GM23338 (cell line): Measurements from ENCODE around the gene BRICD5. TPM values are rescaled to one million over a fixed set of nuclear protein-coding genes. Genes with fewer than 3 reads are reported as not detected.

Experiments used
- ATAC-seq: fragments of 200-7000 bp; cut with Tn5 transposase; 3 replicates; pipeline ENCODE4 v1.9.1; 2020
- DNase-seq: peaks from one replicate; pipeline ENCODE4 v3.0.0-alpha.2; 2015; ENCODE audit warnings: low spot score
- H2AFZ ChIP-seq: fragments of 200-600 bp; sonication (generic); 2 replicates; pipeline ENCODE4 v1.8.0; 2016; ENCODE audit warnings: antibody characterized with exemption, mild to moderate bottlenecking, moderate library complexity
- H3F3A ChIP-seq: fragments of 200-600 bp; sonication (generic); replicated peaks from 2 replicates; pipeline ENCODE4 v1.8.0; 2017; ENCODE audit warnings: antibody characterized with exemption, mixed run types, low read depth
- H3K27ac ChIP-seq: fragments of 200-600 bp; sonication (generic); 2 replicates; pipeline ENCODE4 v1.6.1; 2016; ENCODE audit warnings: low read depth
- H3K27me3 ChIP-seq: fragments of 200-600 bp; sonication (generic); 2 replicates; pipeline ENCODE4 v1.8.0; 2016; ENCODE audit warnings: mild to moderate bottlenecking, mixed run types, moderate library complexity; ENCODE audit not compliant: insufficient read depth
- H3K36me3 ChIP-seq: fragments of 200-600 bp; sonication (generic); 2 replicates; pipeline ENCODE4 v1.8.0; 2016; ENCODE audit warnings: mild to moderate bottlenecking; ENCODE audit not compliant: insufficient read depth
- H3K4me1 ChIP-seq: fragments of 200-600 bp; sonication (generic); 2 replicates; pipeline ENCODE4 v1.8.0; 2016; ENCODE audit warnings: mild to moderate bottlenecking, moderate library complexity; ENCODE audit not compliant: insufficient read depth
- H3K4me2 ChIP-seq: fragments of 200-600 bp; sonication (generic); 2 replicates; pipeline ENCODE4 v1.7.1; 2017; ENCODE audit warnings: mixed run types
- H3K4me3 ChIP-seq: fragments of 200-600 bp; sonication (generic); 2 replicates; pipeline ENCODE4 v1.6.1; 2016; ENCODE audit warnings: mixed run types
- H3K79me2 ChIP-seq: fragments of 200-600 bp; sonication (generic); replicated peaks from 2 replicates; pipeline ENCODE4 v1.8.0; 2017; ENCODE audit warnings: mild to moderate bottlenecking; ENCODE audit not compliant: insufficient read depth
- H3K9me2 ChIP-seq: fragments of 200-600 bp; sonication (generic); 2 replicates; pipeline ENCODE4 v1.8.0; 2017; ENCODE audit not compliant: insufficient read depth
- H4K20me1 ChIP-seq: fragments of 200-600 bp; sonication (generic); replicated peaks from 2 replicates; pipeline ENCODE4 v1.8.0; 2017; ENCODE audit warnings: mild to moderate bottlenecking; ENCODE audit not compliant: insufficient read depth
- H3K27ac Mint-ChIP-seq: 2 replicates; pipeline ENCODE4 v1.8.0; 2020; ENCODE audit warnings: inconsistent platforms, mild to moderate bottlenecking, moderate library complexity, mixed read lengths
- H3K27me3 Mint-ChIP-seq: 3 replicates; pipeline ENCODE4 v1.8.0; 2022; ENCODE audit warnings: low read depth, mild to moderate bottlenecking, moderate library complexity, mixed read lengths, inconsistent platforms; ENCODE audit not compliant: insufficient read depth, poor library complexity
- H3K36me3 Mint-ChIP-seq: 3 replicates; pipeline ENCODE4 v1.8.0; 2021; ENCODE audit warnings: low read depth, mild to moderate bottlenecking, inconsistent platforms, moderate library complexity, mixed read lengths
- H3K4me1 Mint-ChIP-seq: 3 replicates; pipeline ENCODE4 v1.8.0; 2020; ENCODE audit warnings: mild to moderate bottlenecking, inconsistent platforms, mixed read lengths
- H3K4me3 Mint-ChIP-seq: 3 replicates; pipeline ENCODE4 v1.8.0; 2021; ENCODE audit warnings: moderate library complexity, mild to moderate bottlenecking, inconsistent platforms, mixed read lengths
- H3K9me3 Mint-ChIP-seq: 3 replicates; pipeline ENCODE4 v1.8.0; 2020; ENCODE audit warnings: moderate library complexity, mild to moderate bottlenecking, inconsistent platforms, mixed read lengths
- CREB1 ChIP-seq: fragments of 250-450 bp; sonication (Bioruptor Pico); IDR thresholded peaks from 2 replicates; pipeline ENCODE4 v1.5.0; 2020; ENCODE audit warnings: low read depth, mild to moderate bottlenecking, moderate library complexity
- EZH2 ChIP-seq: fragments of 200-600 bp; sonication (generic); IDR thresholded peaks from one replicate; pipeline ENCODE4 v1.8.0; 2017; ENCODE audit warnings: antibody characterized with exemption, mild to moderate bottlenecking, low read depth; ENCODE audit not compliant: unreplicated experiment
- EZH2phosphoT487 ChIP-seq: fragments of 200-600 bp; sonication (generic); IDR thresholded peaks from one replicate; pipeline ENCODE4 v1.8.1; 2018; ENCODE audit warnings: antibody characterized with exemption; ENCODE audit not compliant: unreplicated experiment
- JUNB ChIP-seq: IDR thresholded peaks from one replicate; pipeline ENCODE4 v1.6.1; 2016; ENCODE audit warnings: antibody characterized with exemption; ENCODE audit not compliant: unreplicated experiment
- NANOG ChIP-seq: IDR thresholded peaks from 2 replicates; pipeline ENCODE4 v1.6.1; 2016; ENCODE audit warnings: antibody characterized with exemption, borderline replicate concordance
- POLR2AphosphoS5 ChIP-seq: IDR thresholded peaks from 2 replicates; pipeline ENCODE4 v1.6.1; 2016; ENCODE audit warnings: antibody characterized with exemption, low read depth
- STAT1 ChIP-seq: IDR thresholded peaks from one replicate; pipeline ENCODE4 v1.6.1; 2016; ENCODE audit warnings: antibody characterized with exemption; ENCODE audit not compliant: unreplicated experiment
- ZNF114 ChIP-seq: fragments of 250-450 bp; sonication (Bioruptor Pico); IDR thresholded peaks from 2 replicates; pipeline ENCODE4 v1.5.0; 2020; ENCODE audit warnings: mild to moderate bottlenecking, moderate library complexity
- ZNF331 ChIP-seq: fragments of 250-450 bp; sonication (Bioruptor Pico); IDR thresholded peaks from 2 replicates; pipeline ENCODE4 v1.5.0; 2020; ENCODE audit warnings: low read depth, mild to moderate bottlenecking, moderate library complexity
- polyA plus RNA-seq: library from polyadenylated mRNA; unstranded; fragments of >200 nt; fragmentation: Nextera tagmentation; extraction: Ambion mirVana; gene quantifications from 2 replicates; pipeline ENCODE4 v1.2.1, GENCODE V29; 2016
- total RNA-seq: library from RNA; depleted of rRNA; stranded (reverse); fragments of >200 nt; shearing (Covaris generic); gene quantifications from 2 replicates; pipeline ENCODE4 v1.2.3, GENCODE V29; 2014
- TF ChIP-seq, protein P1 (sequence below), 2 experiments: fragments of 200-600 bp in 1 of 2; sonication (generic) in 1 of 2; conservative IDR thresholded peaks; 2 replicates each; pipeline versions ENCODE4 v1.5.1 to v1.6.1; 2016 to 2017; ENCODE audit warnings: antibody characterized with exemption in 2 of 2, low read depth in 2 of 2, mild to moderate bottlenecking in 2 of 2, moderate library complexity in 1 of 2
- TF ChIP-seq, protein P2 (sequence below): IDR thresholded peaks from one replicate; pipeline ENCODE4 v1.6.1; 2018; ENCODE audit warnings: antibody characterized with exemption; ENCODE audit not compliant: unreplicated experiment
- TF ChIP-seq, protein P3 (sequence below): fragments of 250-450 bp; sonication (Bioruptor Pico); IDR thresholded peaks from 2 replicates; pipeline ENCODE4 v1.5.0; 2020; ENCODE audit warnings: mild to moderate bottlenecking, moderate library complexity
- TF ChIP-seq, protein P4 (sequence below): IDR thresholded peaks from 2 replicates; pipeline ENCODE4 v1.6.1; 2016; ENCODE audit warnings: antibody characterized with exemption

Gene BRICD5
- total and polyA plus RNA-seq, 2 experiments from 2014 or later: 5.3 to 6.3 TPM

DNA sequence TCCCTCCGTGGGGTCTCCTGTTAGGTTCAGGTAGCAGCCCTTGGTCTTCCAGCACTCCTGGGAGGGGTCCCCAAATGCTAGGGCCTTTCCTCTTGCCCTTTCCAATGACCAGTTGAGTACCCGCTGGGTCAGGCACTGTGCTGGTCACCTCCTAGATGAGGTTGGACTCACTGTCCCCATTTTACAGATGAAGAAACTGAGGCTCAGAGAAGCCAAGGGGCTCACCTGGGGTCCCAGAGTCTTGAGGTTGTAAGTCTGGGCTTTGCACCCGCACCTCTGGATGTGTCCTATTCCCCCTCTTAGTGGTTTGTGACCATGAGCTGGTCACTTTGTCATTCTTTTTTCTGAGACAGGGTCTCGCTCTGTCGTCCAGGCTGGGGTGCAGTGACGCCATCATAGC lies 12.9 kb downstream of the BRICD5 start:
- no peaks in the 10 kb centered on the region for H3K4me1 Mint-ChIP-seq
- no peaks in the 10 kb centered on the region; the same call in 2 of the 3 replicates for H3K36me3 Mint-ChIP-seq
- no peak overlapping the region for H3K4me2 ChIP-seq
- no peak overlapping the region for H3K27ac ChIP-seq
- H3K79me2 ChIP-seq: no peaks in the 10 kb centered on the region
- peaks cover 54% of the 10 kb centered on the region for H3K27me3 ChIP-seq
- peak overlapping the region; percentile 63 for H3K4me3 Mint-ChIP-seq
- H3K36me3 ChIP-seq: no peaks in the 10 kb centered on the region
- no peak for TF ChIP-seq EZH2
- no peak for TF ChIP-seq JUNB
- TF ChIP-seq NANOG: no peak
- TF ChIP-seq ZNF331 (CRISPR knock-in tag): no peak
- TF ChIP-seq CREB1: no peak
- TF ChIP-seq, protein P1, sequence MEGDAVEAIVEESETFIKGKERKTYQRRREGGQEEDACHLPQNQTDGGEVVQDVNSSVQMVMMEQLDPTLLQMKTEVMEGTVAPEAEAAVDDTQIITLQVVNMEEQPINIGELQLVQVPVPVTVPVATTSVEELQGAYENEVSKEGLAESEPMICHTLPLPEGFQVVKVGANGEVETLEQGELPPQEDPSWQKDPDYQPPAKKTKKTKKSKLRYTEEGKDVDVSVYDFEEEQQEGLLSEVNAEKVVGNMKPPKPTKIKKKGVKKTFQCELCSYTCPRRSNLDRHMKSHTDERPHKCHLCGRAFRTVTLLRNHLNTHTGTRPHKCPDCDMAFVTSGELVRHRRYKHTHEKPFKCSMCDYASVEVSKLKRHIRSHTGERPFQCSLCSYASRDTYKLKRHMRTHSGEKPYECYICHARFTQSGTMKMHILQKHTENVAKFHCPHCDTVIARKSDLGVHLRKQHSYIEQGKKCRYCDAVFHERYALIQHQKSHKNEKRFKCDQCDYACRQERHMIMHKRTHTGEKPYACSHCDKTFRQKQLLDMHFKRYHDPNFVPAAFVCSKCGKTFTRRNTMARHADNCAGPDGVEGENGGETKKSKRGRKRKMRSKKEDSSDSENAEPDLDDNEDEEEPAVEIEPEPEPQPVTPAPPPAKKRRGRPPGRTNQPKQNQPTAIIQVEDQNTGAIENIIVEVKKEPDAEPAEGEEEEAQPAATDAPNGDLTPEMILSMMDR (conservative IDR thresholded peaks at IDR 0.05; ENCODE audit: low read depth in 2 of 2): no peak
- TF ChIP-seq STAT1: no peak
- no peak for TF ChIP-seq POLR2AphosphoS5
- TF ChIP-seq, protein P2, sequence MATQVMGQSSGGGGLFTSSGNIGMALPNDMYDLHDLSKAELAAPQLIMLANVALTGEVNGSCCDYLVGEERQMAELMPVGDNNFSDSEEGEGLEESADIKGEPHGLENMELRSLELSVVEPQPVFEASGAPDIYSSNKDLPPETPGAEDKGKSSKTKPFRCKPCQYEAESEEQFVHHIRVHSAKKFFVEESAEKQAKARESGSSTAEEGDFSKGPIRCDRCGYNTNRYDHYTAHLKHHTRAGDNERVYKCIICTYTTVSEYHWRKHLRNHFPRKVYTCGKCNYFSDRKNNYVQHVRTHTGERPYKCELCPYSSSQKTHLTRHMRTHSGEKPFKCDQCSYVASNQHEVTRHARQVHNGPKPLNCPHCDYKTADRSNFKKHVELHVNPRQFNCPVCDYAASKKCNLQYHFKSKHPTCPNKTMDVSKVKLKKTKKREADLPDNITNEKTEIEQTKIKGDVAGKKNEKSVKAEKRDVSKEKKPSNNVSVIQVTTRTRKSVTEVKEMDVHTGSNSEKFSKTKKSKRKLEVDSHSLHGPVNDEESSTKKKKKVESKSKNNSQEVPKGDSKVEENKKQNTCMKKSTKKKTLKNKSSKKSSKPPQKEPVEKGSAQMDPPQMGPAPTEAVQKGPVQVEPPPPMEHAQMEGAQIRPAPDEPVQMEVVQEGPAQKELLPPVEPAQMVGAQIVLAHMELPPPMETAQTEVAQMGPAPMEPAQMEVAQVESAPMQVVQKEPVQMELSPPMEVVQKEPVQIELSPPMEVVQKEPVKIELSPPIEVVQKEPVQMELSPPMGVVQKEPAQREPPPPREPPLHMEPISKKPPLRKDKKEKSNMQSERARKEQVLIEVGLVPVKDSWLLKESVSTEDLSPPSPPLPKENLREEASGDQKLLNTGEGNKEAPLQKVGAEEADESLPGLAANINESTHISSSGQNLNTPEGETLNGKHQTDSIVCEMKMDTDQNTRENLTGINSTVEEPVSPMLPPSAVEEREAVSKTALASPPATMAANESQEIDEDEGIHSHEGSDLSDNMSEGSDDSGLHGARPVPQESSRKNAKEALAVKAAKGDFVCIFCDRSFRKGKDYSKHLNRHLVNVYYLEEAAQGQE: no peak
- no peak for TF ChIP-seq EZH2phosphoT487
- TF ChIP-seq, protein P3, sequence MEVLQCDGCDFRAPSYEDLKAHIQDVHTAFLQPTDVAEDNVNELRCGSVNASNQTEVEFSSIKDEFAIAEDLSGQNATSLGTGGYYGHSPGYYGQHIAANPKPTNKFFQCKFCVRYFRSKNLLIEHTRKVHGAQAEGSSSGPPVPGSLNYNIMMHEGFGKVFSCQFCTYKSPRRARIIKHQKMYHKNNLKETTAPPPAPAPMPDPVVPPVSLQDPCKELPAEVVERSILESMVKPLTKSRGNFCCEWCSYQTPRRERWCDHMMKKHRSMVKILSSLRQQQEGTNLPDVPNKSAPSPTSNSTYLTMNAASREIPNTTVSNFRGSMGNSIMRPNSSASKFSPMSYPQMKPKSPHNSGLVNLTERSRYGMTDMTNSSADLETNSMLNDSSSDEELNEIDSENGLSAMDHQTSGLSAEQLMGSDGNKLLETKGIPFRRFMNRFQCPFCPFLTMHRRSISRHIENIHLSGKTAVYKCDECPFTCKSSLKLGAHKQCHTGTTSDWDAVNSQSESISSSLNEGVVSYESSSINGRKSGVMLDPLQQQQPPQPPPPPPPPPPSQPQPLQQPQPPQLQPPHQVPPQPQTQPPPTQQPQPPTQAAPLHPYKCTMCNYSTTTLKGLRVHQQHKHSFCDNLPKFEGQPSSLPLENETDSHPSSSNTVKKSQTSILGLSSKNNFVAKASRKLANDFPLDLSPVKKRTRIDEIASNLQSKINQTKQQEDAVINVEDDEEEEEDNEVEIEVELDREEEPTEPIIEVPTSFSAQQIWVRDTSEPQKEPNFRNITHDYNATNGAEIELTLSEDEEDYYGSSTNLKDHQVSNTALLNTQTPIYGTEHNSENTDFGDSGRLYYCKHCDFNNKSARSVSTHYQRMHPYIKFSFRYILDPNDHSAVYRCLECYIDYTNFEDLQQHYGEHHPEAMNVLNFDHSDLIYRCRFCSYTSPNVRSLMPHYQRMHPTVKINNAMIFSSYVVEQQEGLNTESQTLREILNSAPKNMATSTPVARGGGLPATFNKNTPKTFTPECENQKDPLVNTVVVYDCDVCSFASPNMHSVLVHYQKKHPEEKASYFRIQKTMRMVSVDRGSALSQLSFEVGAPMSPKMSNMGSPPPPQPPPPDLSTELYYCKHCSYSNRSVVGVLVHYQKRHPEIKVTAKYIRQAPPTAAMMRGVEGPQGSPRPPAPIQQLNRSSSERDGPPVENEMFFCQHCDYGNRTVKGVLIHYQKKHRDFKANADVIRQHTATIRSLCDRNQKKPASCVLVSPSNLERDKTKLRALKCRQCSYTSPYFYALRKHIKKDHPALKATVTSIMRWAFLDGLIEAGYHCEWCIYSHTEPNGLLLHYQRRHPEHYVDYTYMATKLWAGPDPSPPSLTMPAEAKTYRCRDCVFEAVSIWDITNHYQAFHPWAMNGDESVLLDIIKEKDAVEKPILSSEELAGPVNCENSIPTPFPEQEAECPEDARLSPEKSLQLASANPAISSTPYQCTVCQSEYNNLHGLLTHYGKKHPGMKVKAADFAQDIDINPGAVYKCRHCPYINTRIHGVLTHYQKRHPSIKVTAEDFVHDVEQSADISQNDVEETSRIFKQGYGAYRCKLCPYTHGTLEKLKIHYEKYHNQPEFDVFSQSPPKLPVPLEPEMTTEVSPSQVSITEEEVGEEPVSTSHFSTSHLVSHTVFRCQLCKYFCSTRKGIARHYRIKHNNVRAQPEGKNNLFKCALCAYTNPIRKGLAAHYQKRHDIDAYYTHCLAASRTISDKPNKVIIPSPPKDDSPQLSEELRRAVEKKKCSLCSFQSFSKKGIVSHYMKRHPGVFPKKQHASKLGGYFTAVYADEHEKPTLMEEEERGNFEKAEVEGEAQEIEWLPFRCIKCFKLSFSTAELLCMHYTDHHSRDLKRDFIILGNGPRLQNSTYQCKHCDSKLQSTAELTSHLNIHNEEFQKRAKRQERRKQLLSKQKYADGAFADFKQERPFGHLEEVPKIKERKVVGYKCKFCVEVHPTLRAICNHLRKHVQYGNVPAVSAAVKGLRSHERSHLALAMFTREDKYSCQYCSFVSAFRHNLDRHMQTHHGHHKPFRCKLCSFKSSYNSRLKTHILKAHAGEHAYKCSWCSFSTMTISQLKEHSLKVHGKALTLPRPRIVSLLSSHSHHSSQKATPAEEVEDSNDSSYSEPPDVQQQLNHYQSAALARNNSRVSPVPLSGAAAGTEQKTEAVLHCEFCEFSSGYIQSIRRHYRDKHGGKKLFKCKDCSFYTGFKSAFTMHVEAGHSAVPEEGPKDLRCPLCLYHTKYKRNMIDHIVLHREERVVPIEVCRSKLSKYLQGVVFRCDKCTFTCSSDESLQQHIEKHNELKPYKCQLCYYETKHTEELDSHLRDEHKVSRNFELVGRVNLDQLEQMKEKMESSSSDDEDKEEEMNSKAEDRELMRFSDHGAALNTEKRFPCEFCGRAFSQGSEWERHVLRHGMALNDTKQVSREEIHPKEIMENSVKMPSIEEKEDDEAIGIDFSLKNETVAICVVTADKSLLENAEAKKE (CRISPR knock-in tag): no peak
- TF ChIP-seq ZNF114: no peak
- TF ChIP-seq, protein P4, sequence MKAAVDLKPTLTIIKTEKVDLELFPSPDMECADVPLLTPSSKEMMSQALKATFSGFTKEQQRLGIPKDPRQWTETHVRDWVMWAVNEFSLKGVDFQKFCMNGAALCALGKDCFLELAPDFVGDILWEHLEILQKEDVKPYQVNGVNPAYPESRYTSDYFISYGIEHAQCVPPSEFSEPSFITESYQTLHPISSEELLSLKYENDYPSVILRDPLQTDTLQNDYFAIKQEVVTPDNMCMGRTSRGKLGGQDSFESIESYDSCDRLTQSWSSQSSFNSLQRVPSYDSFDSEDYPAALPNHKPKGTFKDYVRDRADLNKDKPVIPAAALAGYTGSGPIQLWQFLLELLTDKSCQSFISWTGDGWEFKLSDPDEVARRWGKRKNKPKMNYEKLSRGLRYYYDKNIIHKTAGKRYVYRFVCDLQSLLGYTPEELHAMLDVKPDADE: no peak
- H3K4me3 ChIP-seq: no peak overlapping the region
- no peak overlapping the region for H2AFZ ChIP-seq
- DNase-seq (no peak), ATAC-seq (no peak)
- no peak overlapping the region for H3K27ac Mint-ChIP-seq
- no peaks in the 10 kb centered on the region for H3F3A ChIP-seq
- no peaks in the 10 kb centered on the region for H3K9me2 ChIP-seq
- no peaks in the 10 kb centered on the region for H4K20me1 ChIP-seq
- no peaks in the 10 kb centered on the region for H3K9me3 Mint-ChIP-seq
- no peaks in the 10 kb centered on the region; the same call in 1 of the 2 replicates for H3K4me1 ChIP-seq
- H3K27me3 Mint-ChIP-seq: peaks cover 40% of the 10 kb centered on the region
